ENCODE data around the gene LENEP. TPM values are rescaled to one million over a fixed set of nuclear protein-coding genes. Genes with fewer than 3 reads are reported as not detected.

Gene LENEP
- total and polyA plus RNA-seq, 11 donors: not detected

DNA sequence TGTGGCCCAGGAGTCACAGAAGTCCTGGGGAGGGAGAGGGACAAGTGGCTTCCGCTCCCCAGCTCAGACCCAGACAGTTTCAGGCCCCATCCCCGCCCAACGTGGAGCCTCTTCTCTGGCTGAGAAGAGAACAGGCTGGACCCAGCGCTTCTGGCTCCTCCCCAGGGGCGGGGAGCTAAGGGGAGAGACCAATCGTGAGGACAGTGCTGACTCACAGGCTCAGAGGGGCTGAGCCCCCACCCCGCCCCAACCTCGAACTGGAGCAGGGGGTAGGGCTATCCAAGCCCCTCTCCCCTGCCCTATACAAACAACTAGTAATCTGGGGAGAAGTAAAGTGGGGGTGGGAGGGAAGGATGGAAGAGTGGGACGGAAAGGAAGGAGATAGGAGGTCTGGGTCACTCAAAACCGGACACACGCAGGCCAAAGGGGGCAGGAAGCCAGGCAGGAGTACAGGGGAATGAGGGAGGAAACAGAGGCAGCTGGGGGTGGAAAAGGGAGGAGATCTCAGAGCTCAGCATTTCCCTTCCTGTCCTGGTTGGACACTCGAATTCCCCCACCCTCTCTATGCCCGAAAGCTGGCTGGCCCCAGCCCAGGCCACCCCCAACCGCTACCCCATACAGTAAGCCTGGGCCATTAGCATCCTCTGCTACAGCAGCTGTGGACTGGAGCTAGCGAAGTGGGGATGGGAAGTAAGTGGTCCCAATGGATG, 22.6 kb upstream of the LENEP start, which contains the start of gene SHC1:
Gene SHC1, minus strand, starts transcription at position 117 of the 710 bp plus-strand sequence. CDS start 221 bp downstream, outside the sequence.
- ATAC-seq: peak; percentile 56 to 77 (median 66)

DNA sequence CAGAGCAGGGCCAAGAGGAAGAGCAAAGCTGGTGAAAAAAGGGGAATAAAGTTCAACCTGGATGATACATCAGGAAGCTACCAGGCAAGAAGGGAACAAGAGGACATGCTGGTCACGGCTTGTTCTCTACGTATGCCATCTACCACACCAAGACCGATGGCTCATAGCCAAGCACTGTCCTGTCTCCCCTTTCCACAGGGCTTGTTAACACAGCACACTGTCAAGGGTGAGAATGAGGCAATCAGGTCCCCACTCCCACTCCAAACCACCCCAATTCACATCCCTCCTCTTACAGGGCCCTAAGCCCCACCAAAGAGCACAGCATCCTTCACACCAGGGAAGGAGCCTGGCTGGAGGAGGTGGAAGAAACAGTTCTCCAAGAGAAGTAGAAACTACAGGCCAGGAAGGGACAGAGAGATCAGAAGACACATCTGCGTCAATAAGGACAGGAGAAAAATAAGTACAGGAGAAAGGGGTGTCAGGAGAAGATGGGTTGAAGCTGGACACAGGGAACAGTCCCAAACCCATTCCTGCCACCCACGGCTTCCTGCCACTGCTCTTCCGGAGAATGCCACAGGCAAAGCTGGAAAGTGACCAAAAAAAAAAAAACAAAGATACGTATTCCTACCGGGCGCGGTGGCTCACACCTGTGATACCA, 21.9 kb upstream of the LENEP start:
- intact Hi-C loops (cut with DNase I): loop anchor here in 4 of 10 donors (2.0 to 5.0 kb wide), 4 partner anchors 29 to 81 kb away; partner anchors contain the start of genes ADAM15 (in 1 of the 4) and PMVK (in 1 of the 4)
- Histone ChIP-seq H3K4me3 (peak overlapping the region in 10 of 12 donors; percentile 25 to 84 (median 58)), H3K27ac (peak overlapping the region; percentile 89 to 99 (median 99)), H3K36me3 (peaks cover 0 to 32% (median 20%) of the 10 kb centered on the region in 9 donors), H3K9me3 (no peaks in the 10 kb centered on the region), H3K27me3 (no peaks in the 10 kb centered on the region), H3K4me1 (peaks cover 22 to 84% (median 63%) of the 10 kb centered on the region in 12 donors)
- ATAC-seq: no peak
- WGBS, 4 donors: 20 to 36% (median 25%) methylated on average over 10 of the region's 10 CpGs
- TF ChIP-seq, protein P1, sequence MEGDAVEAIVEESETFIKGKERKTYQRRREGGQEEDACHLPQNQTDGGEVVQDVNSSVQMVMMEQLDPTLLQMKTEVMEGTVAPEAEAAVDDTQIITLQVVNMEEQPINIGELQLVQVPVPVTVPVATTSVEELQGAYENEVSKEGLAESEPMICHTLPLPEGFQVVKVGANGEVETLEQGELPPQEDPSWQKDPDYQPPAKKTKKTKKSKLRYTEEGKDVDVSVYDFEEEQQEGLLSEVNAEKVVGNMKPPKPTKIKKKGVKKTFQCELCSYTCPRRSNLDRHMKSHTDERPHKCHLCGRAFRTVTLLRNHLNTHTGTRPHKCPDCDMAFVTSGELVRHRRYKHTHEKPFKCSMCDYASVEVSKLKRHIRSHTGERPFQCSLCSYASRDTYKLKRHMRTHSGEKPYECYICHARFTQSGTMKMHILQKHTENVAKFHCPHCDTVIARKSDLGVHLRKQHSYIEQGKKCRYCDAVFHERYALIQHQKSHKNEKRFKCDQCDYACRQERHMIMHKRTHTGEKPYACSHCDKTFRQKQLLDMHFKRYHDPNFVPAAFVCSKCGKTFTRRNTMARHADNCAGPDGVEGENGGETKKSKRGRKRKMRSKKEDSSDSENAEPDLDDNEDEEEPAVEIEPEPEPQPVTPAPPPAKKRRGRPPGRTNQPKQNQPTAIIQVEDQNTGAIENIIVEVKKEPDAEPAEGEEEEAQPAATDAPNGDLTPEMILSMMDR (IDR thresholded peaks at IDR 0.05): no peak
- no peak for TF ChIP-seq POLR2A (IDR thresholded peaks at IDR 0.05)
- peak in 2 of 5 donors; percentile 65 to 73 for DNase-seq

More for the DNA sequence above, 22.6 kb upstream of the LENEP start, which contains the start of gene SHC1:
- Histone ChIP-seq H3K27me3 (no peaks in the 10 kb centered on the region), H3K4me1 (peaks cover 22 to 81% (median 57%) of the 10 kb centered on the region in 12 donors), H3K27ac (peak within 1 kb of the TSS; percentile 89 to 99 (median 99)), H3K4me3 (peak within 1 kb of the TSS in 11 of 12 donors; percentile 28 to 84 (median 54)), H3K36me3 (peaks cover 0 to 39% (median 27%) of the 10 kb centered on the region in 9 donors), H3K9me3 (no peaks in the 10 kb centered on the region)
- intact Hi-C loops (cut with DNase I): loop anchor here in 4 of 10 donors (2.0 to 5.0 kb wide), 4 partner anchors 30 to 82 kb away; partner anchors contain the start of genes ADAM15 (in 1 of the 4) and PMVK (in 1 of the 4)
- TF ChIP-seq, protein P1 (IDR thresholded peaks at IDR 0.05): no peak
- peak; percentile 48 to 93 for TF ChIP-seq POLR2A (IDR thresholded peaks at IDR 0.05)
- 7 to 16% (median 15%) methylated on average over 13 to 15 of the region's 15 CpGs for WGBS, 4 donors
- peak; percentile 93 to 97 (median 95) for DNase-seq

DNA sequence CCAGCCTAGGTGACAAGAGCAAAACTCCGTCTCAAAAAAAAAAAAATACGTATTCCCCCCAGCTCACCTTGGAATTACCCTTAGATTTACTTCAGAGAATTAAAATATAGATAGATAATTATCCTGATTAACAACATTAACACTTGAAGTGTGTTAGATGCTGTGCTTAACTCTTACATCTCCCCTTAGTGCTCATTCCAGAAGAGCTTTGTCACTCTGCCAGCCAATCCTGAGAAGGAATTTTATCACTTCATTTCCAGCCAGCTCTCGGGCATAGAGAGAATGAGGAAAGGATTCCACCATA, 21.2 kb upstream of the LENEP start:
- no peaks in the 10 kb centered on the region for H3K27me3 ChIP-seq
- intact Hi-C loops (cut with DNase I): loop anchor here in 3 of 10 donors (5.0 kb wide), 3 partner anchors 35 to 80 kb away; partner anchors contain the start of genes ADAM15 (in 1 of the 3) and PMVK (in 1 of the 3)
- H3K4me1 ChIP-seq: peaks cover 22 to 78% (median 59%) of the 10 kb centered on the region in 12 donors
- DNase-seq (no peak), ATAC-seq (no peak)
- no peaks in the 10 kb centered on the region for H3K9me3 ChIP-seq
- TF ChIP-seq POLR2A (IDR thresholded peaks at IDR 0.05): no peak
- TF ChIP-seq, protein P1 (IDR thresholded peaks at IDR 0.05): no peak
- WGBS, 4 donors: 41 to 52% (median 47%) methylated on average over 3 of the region's 3 CpGs
- H3K36me3 ChIP-seq: peaks cover 0 to 25% (median 13%) of the 10 kb centered on the region in 9 donors
- peak overlapping the region; percentile 89 to 99 (median 99) for H3K27ac ChIP-seq
- H3K4me3 ChIP-seq: peak overlapping the region in 8 of 12 donors; percentile 66 to 84 (median 78)

Data from heart left ventricle (tissue), 16 donors.